Neural progenitor cell (in vitro differentiated cells): ENCODE data around the gene SOCS3. TPM values are rescaled to one million over a fixed set of nuclear protein-coding genes. Genes with fewer than 3 reads are reported as not detected.

Source experiments
- DNase-seq: peaks from one replicate; pipeline ENCODE4 v3.0.0-alpha.2; 2016; ENCODE audit warnings: low spot score
- H2AFZ ChIP-seq: fragments of 200-600 bp; sonication (generic); replicated peaks from 2 replicates; pipeline ENCODE4 v1.6.1; 2016; ENCODE audit warnings: antibody characterized with exemption
- H3F3A ChIP-seq: fragments of 200-600 bp; sonication (generic); 2 replicates; pipeline ENCODE4 v1.6.1; 2016; ENCODE audit warnings: antibody characterized with exemption, low read depth
- H3K27ac ChIP-seq: fragments of 200-600 bp; sonication (generic); 2 replicates; pipeline ENCODE4 v1.5.1; 2016; ENCODE audit warnings: mild to moderate bottlenecking
- H3K27me3 ChIP-seq: fragments of 200-600 bp; sonication (generic); 2 replicates; pipeline ENCODE4 v1.6.1; 2016; ENCODE audit warnings: mild to moderate bottlenecking, moderate library complexity
- H3K36me3 ChIP-seq: fragments of 200-600 bp; sonication (generic); 2 replicates; pipeline ENCODE4 v1.5.1; 2016
- H3K4me1 ChIP-seq: fragments of 200-600 bp; sonication (generic); 2 replicates; pipeline ENCODE4 v1.6.1; 2016; ENCODE audit warnings: mixed run types
- H3K4me2 ChIP-seq: fragments of 200-600 bp; sonication (generic); 2 replicates; pipeline ENCODE4 v1.6.1; 2016
- H3K4me3 ChIP-seq: fragments of 200-600 bp; sonication (generic); 2 replicates; pipeline ENCODE4 v1.5.1; 2016
- H3K79me2 ChIP-seq: fragments of 200-600 bp; sonication (generic); 2 replicates; pipeline ENCODE4 v1.6.1; 2016; ENCODE audit warnings: low read depth
- H3K9ac ChIP-seq: fragments of 200-600 bp; sonication (generic); 2 replicates; pipeline ENCODE4 v1.6.1; 2016
- H3K9me3 ChIP-seq: fragments of 200-600 bp; sonication (generic); 2 replicates; pipeline ENCODE4 v1.5.1; 2016; ENCODE audit warnings: low read depth
- H4K20me1 ChIP-seq: fragments of 200-600 bp; sonication (generic); 2 replicates; pipeline ENCODE4 v1.6.1; 2016; ENCODE audit warnings: low read depth
- H3K27ac Mint-ChIP-seq: 3 replicates; pipeline ENCODE4 v1.8.0; 2021; ENCODE audit warnings: mixed read lengths
- H3K27me3 Mint-ChIP-seq: 2 replicates; pipeline ENCODE4 v1.8.0; 2022; ENCODE audit warnings: low read depth, mild to moderate bottlenecking, inconsistent platforms, moderate library complexity, mixed read lengths; ENCODE audit not compliant: insufficient read depth
- H3K36me3 Mint-ChIP-seq: 3 replicates; pipeline ENCODE4 v1.8.0; 2021; ENCODE audit warnings: mixed read lengths
- H3K4me1 Mint-ChIP-seq: 3 replicates; pipeline ENCODE4 v1.8.0; 2021; ENCODE audit warnings: mixed read lengths
- H3K4me3 Mint-ChIP-seq: 3 replicates; pipeline ENCODE4 v1.8.0; 2021; ENCODE audit warnings: mild to moderate bottlenecking, moderate library complexity, mixed read lengths
- H3K9me3 Mint-ChIP-seq: 3 replicates; pipeline ENCODE4 v1.8.0; 2020; ENCODE audit warnings: mixed read lengths
- CTCF ChIP-seq: fragments of 200-600 bp; sonication (generic); IDR thresholded peaks from 2 replicates; pipeline ENCODE4 v1.5.1; 2017; ENCODE audit warnings: antibody characterized with exemption, mild to moderate bottlenecking
- EZH2 ChIP-seq: fragments of 200-600 bp; sonication (generic); IDR thresholded peaks from 2 replicates; pipeline ENCODE4 v1.6.1; 2017; ENCODE audit warnings: antibody characterized with exemption, mild to moderate bottlenecking, moderate library complexity
- EZH2phosphoT487 ChIP-seq: fragments of 200-600 bp; sonication (generic); IDR thresholded peaks from 2 replicates; pipeline ENCODE4 v1.6.1; 2017; ENCODE audit warnings: antibody characterized with exemption
- total RNA-seq: library from RNA; depleted of rRNA; stranded (reverse); fragments of >200 nt; gene quantifications from 2 replicates; pipeline ENCODE4 v1.2.3, GENCODE V29; 2015; ENCODE audit warnings: low replicate concordance

The SOCS3 gene
- total RNA-seq, 1 donor from 2014 or later, result 7.5 TPM

GRCh38 chr17:78395155-78395554 is 35.3 kb upstream of the SOCS3 start:
- no peak overlapping the region for H3K9ac ChIP-seq
- H3K79me2 ChIP-seq, result peaks cover 65% of the 10 kb centered on the region
- DNase-seq, result no peak
- H3K36me3 ChIP-seq, result no peaks in the 10 kb centered on the region
- H3K27me3 ChIP-seq, result no peaks in the 10 kb centered on the region
- H3K4me1 ChIP-seq, result no peaks in the 10 kb centered on the region
- no peak overlapping the region for H2AFZ ChIP-seq
- H3K9me3 Mint-ChIP-seq, result no peaks in the 10 kb centered on the region
- no peak overlapping the region for H3K4me2 ChIP-seq
- H4K20me1 ChIP-seq, result peaks cover 44% of the 10 kb centered on the region
- H3K4me3 ChIP-seq, result no peak overlapping the region
- H3K9me3 ChIP-seq, result no peaks in the 10 kb centered on the region
- H3K4me3 Mint-ChIP-seq, result no peak overlapping the region
- peaks cover 2% of the 10 kb centered on the region for H3K27me3 Mint-ChIP-seq
- H3K27ac Mint-ChIP-seq, result no peak overlapping the region
- peaks cover 5% of the 10 kb centered on the region for H3K4me1 Mint-ChIP-seq
- peaks cover 27% of the 10 kb centered on the region for H3K36me3 Mint-ChIP-seq
- TF ChIP-seq CTCF, result no peak
- no peak for TF ChIP-seq EZH2
- TF ChIP-seq EZH2phosphoT487, result no peak
- H3K27ac ChIP-seq, result no peak overlapping the region
- H3F3A ChIP-seq, result no peaks in the 10 kb centered on the region

GRCh38 chr17:78394209-78394608 is 34.3 kb upstream of the SOCS3 start:
- Histone ChIP-seq H3K4me2 (no peak overlapping the region), H3K4me3 (no peak overlapping the region), H3K4me1 (no peaks in the 10 kb centered on the region), H3K36me3 (no peaks in the 10 kb centered on the region), H4K20me1 (peaks cover 51% of the 10 kb centered on the region), H3K9ac (no peak overlapping the region), H3K27me3 (no peaks in the 10 kb centered on the region), H3K9me3 (no peaks in the 10 kb centered on the region), H3F3A (no peaks in the 10 kb centered on the region), H2AFZ (no peak overlapping the region), H3K27ac (no peak overlapping the region), H3K79me2 (peaks cover 74% of the 10 kb centered on the region)
- Mint-ChIP-seq H3K27me3 (no peaks in the 10 kb centered on the region), H3K36me3 (peaks cover 24% of the 10 kb centered on the region), H3K9me3 (no peaks in the 10 kb centered on the region), H3K4me3 (no peak overlapping the region), H3K4me1 (peaks cover 7% of the 10 kb centered on the region), H3K27ac (no peak overlapping the region)
- no peak for TF ChIP-seq EZH2phosphoT487
- TF ChIP-seq EZH2, result no peak
- TF ChIP-seq CTCF, result no peak
- no peak for DNase-seq

- Histone ChIP-seq H4K20me1 (peaks cover 57% of the 10 kb centered on the region), H3K9ac (no peak overlapping the region), H3K79me2 (peaks cover 81% of the 10 kb centered on the region), H3K27me3 (no peaks in the 10 kb centered on the region), H3K36me3 (no peaks in the 10 kb centered on the region), H3K9me3 (no peaks in the 10 kb centered on the region), H3K27ac (no peak overlapping the region), H3K4me1 (no peaks in the 10 kb centered on the region), H2AFZ (no peak overlapping the region), H3F3A (no peaks in the 10 kb centered on the region), H3K4me2 (no peak overlapping the region), H3K4me3 (no peak overlapping the region)
- H3K36me3 Mint-ChIP-seq, result peaks cover 18% of the 10 kb centered on the region
- no peaks in the 10 kb centered on the region for H3K9me3 Mint-ChIP-seq
- peaks cover 7% of the 10 kb centered on the region for H3K4me1 Mint-ChIP-seq
- no peak for TF ChIP-seq EZH2phosphoT487
- TF ChIP-seq EZH2, result no peak
- no peak for TF ChIP-seq CTCF
- H3K4me3 Mint-ChIP-seq, result no peak overlapping the region
- H3K27me3 Mint-ChIP-seq, result no peaks in the 10 kb centered on the region
- no peak for DNase-seq
- no peak overlapping the region for H3K27ac Mint-ChIP-seq
These were observed 33.7 kb upstream of the SOCS3 start for GRCh38 chr17:78393575-78393974.
